NCI-H2029 treated with DMSO at 0.1 percent for 48 hours (cell line): Measurements from ENCODE around the gene CD300LB.
A peak's percentile ranks its signal among the peaks of the same experiment; 100 is the strongest.
"Not testable (repeated sequence)": the region's sequence is repeated elsewhere in the genome, so short reads cannot be mapped to it uniquely, and the experiment has no call there.

Experiments
- DNase-seq: peaks from one replicate; lab custom pipeline; 2025; lab: John Stamatoyannopoulos, UW

The CD300LB gene

GRCh38 chr17:74493331-74493833 lies 37.9 kb downstream of the CD300LB start:
- peak; percentile 3 for DNase-seq

GRCh38 chr17:74491626-74492025 lies 39.6 kb downstream of the CD300LB start:
- no peak for DNase-seq

- no peak for DNase-seq
Measured at GRCh38 chr17:74490716-74491115, 40.6 kb downstream of the CD300LB start.

- not testable (repeated sequence) for DNase-seq
Measured at GRCh38 chr17:74488276-74488675, 43.0 kb downstream of the CD300LB start.

GRCh38 chr17:74485841-74486240 lies 45.4 kb downstream of the CD300LB start:
- DNase-seq: no peak

- DNase-seq: no peak
Measured at GRCh38 chr17:74485022-74485743, 46.1 kb downstream of the CD300LB start.

- DNase-seq: no peak
Measured at GRCh38 chr17:74484066-74484465, 47.2 kb downstream of the CD300LB start.

GRCh38 chr17:74481621-74482020 lies 49.7 kb downstream of the CD300LB start:
- no peak for DNase-seq

- DNase-seq: no peak
Measured at GRCh38 chr17:74480290-74480689, 51.0 kb downstream of the CD300LB start.

GRCh38 chr17:74478420-74479100 lies 52.7 kb downstream of the CD300LB start:
- no peak for DNase-seq

- no peak for DNase-seq
Measured at GRCh38 chr17:74477411-74477810, 53.9 kb downstream of the CD300LB start.

GRCh38 chr17:74475189-74475588 lies 56.1 kb downstream of the CD300LB start:
- no peak for DNase-seq

- no peak for DNase-seq
Measured at GRCh38 chr17:74474043-74474792, 57.1 kb downstream of the CD300LB start.

- DNase-seq: no peak
Measured at GRCh38 chr17:74473294-74473693, 58.0 kb downstream of the CD300LB start.

GRCh38 chr17:74472890-74473289 lies 58.4 kb downstream of the CD300LB start:
- DNase-seq: no peak

- no peak for DNase-seq
Measured at GRCh38 chr17:74471341-74471740, 59.9 kb downstream of the CD300LB start.
